ENCODE measurements around the gene MYO1D. TPM values are rescaled to one million over a fixed set of nuclear protein-coding genes. Genes with fewer than 3 reads are reported as not detected.

Gene MYO1D
- total and polyA plus RNA-seq, 2 of the 13 experiments (the other 11 are each of a cell fraction or from before 2014, with no cell fraction given), result 13.2 to 17.3 TPM

GRCh38 chr17:32814836-32815235, 62.1 kb downstream of the MYO1D start (continued):
- TF ChIP-seq ZNF180 (CRISPR knock-in tag; IDR thresholded peaks at IDR 0.05; ENCODE audit: borderline replicate concordance, low read depth) (no peak), MAZ (IDR thresholded peaks at IDR 0.05; ENCODE audit: borderline replicate concordance, low read depth, low read length) (no peak), MAZ (CRISPR knock-in tag; IDR thresholded peaks at IDR 0.05; ENCODE audit: low read depth) (no peak), ZFYVE20 (CRISPR knock-in tag; IDR thresholded peaks at IDR 0.05; ENCODE audit: borderline replicate concordance, low read depth) (no peak), JUN (CRISPR knock-in tag; IDR thresholded peaks at IDR 0.05) (no peak), PRPF4 (IDR thresholded peaks at IDR 0.05; ENCODE audit: low read depth, low read length, poor library complexity, severe bottlenecking) (no peak)
- TF ChIP-seq, protein P1, sequence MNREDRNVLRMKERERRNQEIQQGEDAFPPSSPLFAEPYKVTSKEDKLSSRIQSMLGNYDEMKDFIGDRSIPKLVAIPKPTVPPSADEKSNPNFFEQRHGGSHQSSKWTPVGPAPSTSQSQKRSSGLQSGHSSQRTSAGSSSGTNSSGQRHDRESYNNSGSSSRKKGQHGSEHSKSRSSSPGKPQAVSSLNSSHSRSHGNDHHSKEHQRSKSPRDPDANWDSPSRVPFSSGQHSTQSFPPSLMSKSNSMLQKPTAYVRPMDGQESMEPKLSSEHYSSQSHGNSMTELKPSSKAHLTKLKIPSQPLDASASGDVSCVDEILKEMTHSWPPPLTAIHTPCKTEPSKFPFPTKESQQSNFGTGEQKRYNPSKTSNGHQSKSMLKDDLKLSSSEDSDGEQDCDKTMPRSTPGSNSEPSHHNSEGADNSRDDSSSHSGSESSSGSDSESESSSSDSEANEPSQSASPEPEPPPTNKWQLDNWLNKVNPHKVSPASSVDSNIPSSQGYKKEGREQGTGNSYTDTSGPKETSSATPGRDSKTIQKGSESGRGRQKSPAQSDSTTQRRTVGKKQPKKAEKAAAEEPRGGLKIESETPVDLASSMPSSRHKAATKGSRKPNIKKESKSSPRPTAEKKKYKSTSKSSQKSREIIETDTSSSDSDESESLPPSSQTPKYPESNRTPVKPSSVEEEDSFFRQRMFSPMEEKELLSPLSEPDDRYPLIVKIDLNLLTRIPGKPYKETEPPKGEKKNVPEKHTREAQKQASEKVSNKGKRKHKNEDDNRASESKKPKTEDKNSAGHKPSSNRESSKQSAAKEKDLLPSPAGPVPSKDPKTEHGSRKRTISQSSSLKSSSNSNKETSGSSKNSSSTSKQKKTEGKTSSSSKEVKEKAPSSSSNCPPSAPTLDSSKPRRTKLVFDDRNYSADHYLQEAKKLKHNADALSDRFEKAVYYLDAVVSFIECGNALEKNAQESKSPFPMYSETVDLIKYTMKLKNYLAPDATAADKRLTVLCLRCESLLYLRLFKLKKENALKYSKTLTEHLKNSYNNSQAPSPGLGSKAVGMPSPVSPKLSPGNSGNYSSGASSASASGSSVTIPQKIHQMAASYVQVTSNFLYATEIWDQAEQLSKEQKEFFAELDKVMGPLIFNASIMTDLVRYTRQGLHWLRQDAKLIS (CRISPR knock-in tag; IDR thresholded peaks at IDR 0.05), result no peak

- POLR2A ChIA-PET, result no interaction called here
- ATAC-seq (no peak), FAIRE-seq (no peak), DNase-seq (ENCODE audit: low spot score) (no peak)
- Histone ChIP-seq H3K79me2 (ENCODE audit: insufficient read depth, low read length) (no peaks in the 10 kb centered on the region), H3K4me1 (ENCODE audit: insufficient read depth, low read length) (peaks cover 30% of the 10 kb centered on the region), H3K4me3 (replicated peaks in 1 of 3; ENCODE audit: insufficient read depth in 1 of 3, low read depth in 2 of 3, low read length in 3 of 3) (no peak overlapping the region), H3K27ac (ENCODE audit: extremely low read length, insufficient read depth, low read length) (no peak overlapping the region), H3K4me2 (ENCODE audit: low read depth, low read length) (no peak overlapping the region), H2AFZ (ENCODE audit: low read length) (no peak overlapping the region), H3K9me3 (ENCODE audit: low read length) (no peaks in the 10 kb centered on the region), H4K20me1 (ENCODE audit: insufficient read depth, low read length) (no peaks in the 10 kb centered on the region), H3K36me3 (replicated peaks in 1 of 2; ENCODE audit: control insufficient read depth in 1 of 2, insufficient read depth in 2 of 2, low read length in 2 of 2) (no peaks in the 10 kb centered on the region), H3K27me3 (ENCODE audit: control insufficient read depth in 1 of 2, insufficient read depth in 2 of 2, low read length in 2 of 2) (no peaks in the 10 kb centered on the region), H3K9ac (ENCODE audit: insufficient read depth, low read depth, low read length) (no peak overlapping the region)
- intact Hi-C loops (cut with micrococcal nuclease; ENCODE audit: unreplicated experiment) (no loop called here), in situ Hi-C loops (cut with HindIII; ENCODE audit: extremely low pct_ligation_motif_present, low pct_unique_long_range_greater_than_20kb) (no loop called here)
- BruUV-seq (replicated peaks), result no TSS peak
- WGBS (ENCODE audit: low lambda C conversion rate), result 97% methylated on average over 3 of the region's 3 CpGs
- CTCF ChIA-PET (ENCODE audit: low intra/inter-chr PET ratio, low total read pairs), result no interaction called here
- TF ChIP-seq STAG1 (CRISPR knock-in tag; IDR thresholded peaks at IDR 0.05) (no peak), MED1 (CRISPR knock-in tag; IDR thresholded peaks at IDR 0.05) (no peak), ZNF225 (CRISPR knock-in tag; IDR thresholded peaks at IDR 0.05) (no peak), ZNF776 (CRISPR knock-in tag; IDR thresholded peaks at IDR 0.05) (no peak), E2F5 (CRISPR knock-in tag; conservative IDR thresholded peaks at IDR 0.05) (no peak), ZNF281 (CRISPR knock-in tag; IDR thresholded peaks at IDR 0.05; ENCODE audit: borderline replicate concordance) (no peak)
Observed at GRCh38 chr17:32813021-32813420, 63.9 kb downstream of the MYO1D start.

Data from HepG2 (cell line).